ENCODE data around the gene ARIH2.
A peak's percentile ranks its signal among the peaks of the same experiment; 100 is the strongest.
"Not testable (repeated sequence)": the region's sequence is repeated elsewhere in the genome, so short reads cannot be mapped to it uniquely, and the experiment has no call there.

ARIH2 gene

DNA sequence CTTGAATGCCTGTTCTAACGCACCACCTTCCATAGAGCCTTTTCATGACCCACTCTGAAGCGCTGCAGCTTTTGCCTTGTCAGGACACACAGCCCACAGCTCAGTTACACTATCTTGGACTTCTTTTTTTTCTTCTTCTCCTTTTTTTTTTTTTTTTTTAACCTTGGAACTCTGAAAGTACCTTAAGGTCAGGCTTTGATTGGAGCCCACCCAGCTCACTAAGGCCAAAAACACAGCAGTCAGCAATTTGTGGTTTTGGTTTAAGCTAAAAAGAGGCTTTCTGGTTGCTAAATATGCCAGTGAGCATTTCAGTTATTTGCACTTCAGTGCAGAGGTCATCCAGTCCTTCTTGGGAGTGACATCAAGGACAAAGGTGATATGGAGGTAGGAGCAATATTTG lies 21.7 kb upstream of the ARIH2 start:
- peak overlapping the region; percentile 13 to 99 (median 92); a peak in 19 of 22 replicates for H3K4me2 ChIP-seq
- H4K20me1 ChIP-seq: no peaks in the 10 kb centered on the region
- no peaks in the 10 kb centered on the region for H3K9me3 ChIP-seq (replicated peaks in 1 of 11)
- H3K4me1 ChIP-seq: peaks cover 26 to 41% (median 36%) of the 10 kb centered on the region in 10 experiments
- H3K4me3 ChIP-seq: no peak overlapping the region
- H3K27me3 ChIP-seq: no peaks in the 10 kb centered on the region
- no peak overlapping the region for H3K27ac ChIP-seq
- no peak for TF ChIP-seq Cebpa-rat (IDR thresholded peaks at IDR 0.05)
- H3K36me3 ChIP-seq: peaks cover 0 to 2% (median under 1%) of the 10 kb centered on the region in 11 experiments; a peak in 6 of 22 replicates
- H3K9ac ChIP-seq: peak overlapping the region in 2 of 11 experiments; percentile 24 to 78; a peak in 2 of 22 replicates

GRCh38 chr3:48897460-48898376 lies 20.9 kb upstream of the ARIH2 start:
- peak overlapping the region; percentile 72 to 86 (median 81) for H3K9ac ChIP-seq

DNA sequence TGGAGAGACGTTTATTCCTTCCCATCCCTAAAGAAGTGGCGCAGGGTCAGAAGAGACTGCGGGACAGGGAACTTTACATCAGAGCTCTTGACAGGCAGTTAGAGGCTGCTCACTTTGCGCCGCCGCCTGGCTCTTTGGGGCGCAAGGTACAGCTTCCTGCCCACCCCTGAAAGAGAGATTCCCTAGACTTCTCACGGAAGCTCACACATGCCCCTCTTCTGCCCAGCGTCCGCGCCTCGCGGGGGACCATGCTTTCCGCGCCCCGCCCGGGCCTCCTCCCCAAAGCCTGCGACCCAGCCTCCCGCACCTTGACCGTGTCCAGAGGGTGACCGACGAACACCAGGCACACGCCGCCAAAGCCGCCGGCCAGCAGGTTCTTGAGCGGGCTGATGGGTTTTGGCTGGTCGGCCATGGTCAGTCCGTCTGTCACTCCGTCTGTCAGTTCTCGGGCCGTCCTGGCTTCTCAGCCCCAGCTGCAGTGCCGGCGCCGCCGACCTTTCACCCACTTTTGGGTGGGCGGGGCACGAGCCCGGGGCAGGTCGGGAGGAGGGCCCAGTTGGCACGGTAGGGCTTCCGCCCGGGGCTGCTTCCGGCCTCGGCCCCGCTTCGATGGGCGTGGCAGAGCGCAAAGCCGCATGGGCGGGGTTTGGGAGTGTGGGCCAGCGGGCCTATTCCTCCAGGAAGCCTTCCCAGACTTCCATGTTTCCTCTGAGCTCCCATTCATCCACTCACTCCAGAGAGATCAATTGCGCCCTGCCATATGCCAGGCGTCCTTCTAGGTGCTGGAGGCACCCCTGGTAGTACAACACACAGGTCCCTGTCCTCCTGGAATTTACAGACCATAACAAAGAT lies 20.0 kb upstream of the ARIH2 start, which contains the start of gene SLC25A20:
Gene SLC25A20, minus strand, starts transcription at position 500 of the 852 bp plus-strand sequence. Its CDS starts 88 bp downstream, at position 412.
- H3K9me3 ChIP-seq (replicated peaks in 1 of 11): no peaks in the 10 kb centered on the region
- peak within 1 kb of the TSS; percentile 72 to 86 (median 81) for H3K9ac ChIP-seq
- no peaks in the 10 kb centered on the region for H3K27me3 ChIP-seq
- peaks cover 26 to 50% (median 39%) of the 10 kb centered on the region in 10 experiments for H3K4me1 ChIP-seq
- no peaks in the 10 kb centered on the region for H3K36me3 ChIP-seq
- H3K4me3 ChIP-seq: peak within 1 kb of the TSS; percentile 67 to 87 (median 78)
- peak within 1 kb of the TSS; percentile 36 to 82 (median 77); a peak in 21 of 22 replicates for H3K27ac ChIP-seq
- H4K20me1 ChIP-seq: no peaks in the 10 kb centered on the region
- peak within 1 kb of the TSS; percentile 86 to 99 (median 94) for H3K4me2 ChIP-seq
- TF ChIP-seq Cebpa-rat (IDR thresholded peaks at IDR 0.05): no peak

More at GRCh38 chr3:48897460-48898376, 20.9 kb upstream of the ARIH2 start:
- Histone ChIP-seq H3K36me3 (no peaks in the 10 kb centered on the region), H4K20me1 (no peaks in the 10 kb centered on the region), H3K27me3 (no peaks in the 10 kb centered on the region), H3K4me3 (peak overlapping the region; percentile 67 to 87 (median 78)), H3K4me1 (peaks cover 26 to 41% (median 36%) of the 10 kb centered on the region in 10 experiments), H3K4me2 (peak overlapping the region; percentile 86 to 99 (median 94)), H3K9me3 (replicated peaks in 1 of 11) (no peaks in the 10 kb centered on the region), H3K27ac (peak overlapping the region; percentile 36 to 82 (median 77); a peak in 19 of 22 replicates)
- no peak for TF ChIP-seq Cebpa-rat (IDR thresholded peaks at IDR 0.05)

DNA sequence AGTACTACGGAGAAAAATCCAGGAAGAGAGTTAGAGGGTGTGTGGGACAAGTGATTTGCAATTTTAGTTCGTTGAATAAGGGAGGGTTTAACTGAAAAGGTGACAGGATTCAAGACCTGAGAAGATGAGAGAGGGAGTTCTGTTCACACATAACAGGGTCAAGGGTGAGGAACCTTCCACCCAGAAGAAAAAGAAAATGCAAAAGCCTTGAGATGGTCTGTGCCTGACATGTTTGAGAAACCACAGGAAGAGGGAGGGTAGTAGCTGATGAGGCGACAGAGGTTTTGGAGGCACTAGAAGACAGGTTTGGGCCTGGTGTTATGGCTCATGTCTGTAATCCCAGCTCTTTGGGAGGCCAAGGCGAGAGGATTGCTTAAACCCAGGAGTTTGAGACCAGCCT lies 19.4 kb upstream of the ARIH2 start:
- Histone ChIP-seq H3K36me3 (no peaks in the 10 kb centered on the region), H3K9me3 (replicated peaks in 1 of 11) (no peaks in the 10 kb centered on the region), H3K9ac (peak overlapping the region in 8 of 11 experiments; percentile 0 to 86 (median 82); a peak in 12 of 22 replicates), H3K27me3 (no peaks in the 10 kb centered on the region), H3K4me3 (peak overlapping the region in 8 of 10 experiments; percentile 67 to 87 (median 78); a peak in 14 of 20 replicates), H3K4me2 (peak overlapping the region; percentile 86 to 99 (median 94)), H3K4me1 (peaks cover 26 to 51% (median 39%) of the 10 kb centered on the region in 10 experiments), H3K27ac (peak overlapping the region in 10 of 11 experiments; percentile 62 to 82 (median 78); a peak in 20 of 22 replicates), H4K20me1 (no peaks in the 10 kb centered on the region)
- TF ChIP-seq Cebpa-rat (IDR thresholded peaks at IDR 0.05): no peak

DNA sequence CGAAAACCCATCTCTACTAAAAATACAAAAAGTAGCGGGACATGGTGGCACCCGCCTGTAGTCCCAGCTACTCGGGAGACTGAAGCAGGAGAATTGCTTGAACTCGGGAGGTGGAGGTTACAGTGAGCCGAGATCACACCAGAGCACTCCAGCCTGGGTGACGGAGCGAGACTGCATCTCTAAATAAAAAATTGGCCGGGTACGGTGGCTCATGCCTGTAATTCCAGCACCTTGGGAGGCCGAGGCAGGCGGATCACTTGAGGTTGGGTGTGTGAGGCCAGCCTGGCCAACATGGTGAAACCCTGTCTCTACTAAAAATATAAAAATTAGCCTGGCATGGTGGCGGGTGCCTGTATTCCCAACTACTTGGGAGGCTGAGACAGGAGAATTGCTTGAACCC lies 11.6 kb upstream of the ARIH2 start:
- H4K20me1 ChIP-seq; H3K27ac ChIP-seq; H3K9ac ChIP-seq; H3K4me2 ChIP-seq; H3K9me3 ChIP-seq (replicated peaks in 1 of 11); H3K36me3 ChIP-seq; H3K4me1 ChIP-seq; H3K27me3 ChIP-seq; H3K4me3 ChIP-seq: not testable (repeated sequence)

DNA sequence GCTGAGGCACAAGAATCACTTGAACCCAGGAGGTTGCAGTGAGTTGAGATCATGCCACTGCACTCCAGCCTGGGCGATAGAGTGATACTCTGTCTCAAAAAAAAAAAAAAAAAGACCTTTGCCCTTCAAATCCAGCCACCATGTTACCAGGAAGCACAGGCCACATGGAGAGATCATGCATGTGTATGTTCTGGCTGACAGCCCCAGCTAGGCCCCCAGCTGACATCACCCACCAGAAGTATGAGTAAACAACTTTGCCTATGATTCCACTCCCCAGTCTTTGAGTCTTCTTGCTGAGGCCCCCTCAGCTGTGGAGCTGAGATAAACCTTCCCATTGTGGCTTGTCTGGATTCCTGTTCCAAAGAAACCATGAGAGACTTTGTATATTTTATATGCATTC lies 3.3 kb upstream of the ARIH2 start:
- peaks cover 9 to 22% (median 16%) of the 10 kb centered on the region in 10 experiments for H3K4me1 ChIP-seq
- H3K36me3 ChIP-seq: no peaks in the 10 kb centered on the region
- H4K20me1 ChIP-seq: peaks cover 4 to 15% (median 8%) of the 10 kb centered on the region in 11 experiments; a peak in 19 of 22 replicates
- H3K9me3 ChIP-seq (replicated peaks in 1 of 11): no peaks in the 10 kb centered on the region
- no peak for TF ChIP-seq Cebpa-rat (IDR thresholded peaks at IDR 0.05)
- no peak overlapping the region for H3K9ac ChIP-seq
- no peak overlapping the region for H3K4me3 ChIP-seq
- no peak overlapping the region for H3K27ac ChIP-seq
- no peaks in the 10 kb centered on the region for H3K27me3 ChIP-seq
- H3K4me2 ChIP-seq: no peak overlapping the region

- Histone ChIP-seq H3K9ac (peak overlapping the region; percentile 88 to 99 (median 96)), H3K27me3 (no peaks in the 10 kb centered on the region), H3K36me3 (peaks cover 29 to 33% (median 31%) of the 10 kb centered on the region in 11 experiments), H3K9me3 (replicated peaks in 1 of 11) (no peaks in the 10 kb centered on the region), H3K4me1 (peaks cover 23 to 38% (median 29%) of the 10 kb centered on the region in 10 experiments), H4K20me1 (peaks cover 34 to 57% (median 48%) of the 10 kb centered on the region in 11 experiments; a peak in 20 of 22 replicates), H3K4me3 (peak overlapping the region; percentile 75 to 96 (median 88)), H3K27ac (peak overlapping the region; percentile 84 to 98 (median 96)), H3K4me2 (peak overlapping the region; percentile 65 to 94 (median 84))
- no peak for TF ChIP-seq Cebpa-rat (IDR thresholded peaks at IDR 0.05)
Measured at GRCh38 chr3:48919215-48920138, 835 bp downstream of the ARIH2 start.
